HEK293 (cell line): Measurements from ENCODE around the gene COMMD3.

ENCODE experiments used
- ZBTB20 ChIP-seq: fragments of 450-650 bp; formaldehyde crosslinking; IDR thresholded peaks from 2 replicates; pipeline ENCODE4 v1.5.1; 2016; ENCODE audit warnings: missing biosample characterization, missing genetic modification characterization
- ZNF626 ChIP-seq: fragments of 450-650 bp; sonication (Bioruptor Pico); formaldehyde crosslinking; IDR thresholded peaks from 2 replicates; pipeline ENCODE4 v1.5.1; 2018; ENCODE audit warnings: missing biosample characterization, missing genetic modification characterization, inconsistent platforms
- TF ChIP-seq, protein P1 (sequence below): sonication (generic); formaldehyde crosslinking; IDR thresholded peaks from 2 replicates; pipeline ENCODE4 v1.8.1; 2022; ENCODE audit warnings: mild to moderate bottlenecking, moderate library complexity, missing genetic modification reagents
- TF ChIP-seq, protein P2 (sequence below): fragments of 450-650 bp; formaldehyde crosslinking; IDR thresholded peaks from 2 replicates; pipeline ENCODE4 v1.5.1; 2016; ENCODE audit warnings: missing biosample characterization, missing genetic modification characterization

GRCh38 chr10:22285130-22285529 is 31.1 kb upstream of the COMMD3 start:
- TF ChIP-seq ZBTB20 (tag by site-specific recombination) (no peak), ZNF626 (tag by site-specific recombination) (no peak)
- TF ChIP-seq, protein P1, sequence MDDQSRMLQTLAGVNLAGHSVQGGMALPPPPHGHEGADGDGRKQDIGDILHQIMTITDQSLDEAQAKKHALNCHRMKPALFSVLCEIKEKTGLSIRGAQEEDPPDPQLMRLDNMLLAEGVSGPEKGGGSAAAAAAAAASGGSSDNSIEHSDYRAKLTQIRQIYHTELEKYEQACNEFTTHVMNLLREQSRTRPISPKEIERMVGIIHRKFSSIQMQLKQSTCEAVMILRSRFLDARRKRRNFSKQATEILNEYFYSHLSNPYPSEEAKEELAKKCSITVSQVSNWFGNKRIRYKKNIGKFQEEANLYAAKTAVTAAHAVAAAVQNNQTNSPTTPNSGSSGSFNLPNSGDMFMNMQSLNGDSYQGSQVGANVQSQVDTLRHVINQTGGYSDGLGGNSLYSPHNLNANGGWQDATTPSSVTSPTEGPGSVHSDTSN (CRISPR knock-in tag), result no peak
- TF ChIP-seq, protein P2, sequence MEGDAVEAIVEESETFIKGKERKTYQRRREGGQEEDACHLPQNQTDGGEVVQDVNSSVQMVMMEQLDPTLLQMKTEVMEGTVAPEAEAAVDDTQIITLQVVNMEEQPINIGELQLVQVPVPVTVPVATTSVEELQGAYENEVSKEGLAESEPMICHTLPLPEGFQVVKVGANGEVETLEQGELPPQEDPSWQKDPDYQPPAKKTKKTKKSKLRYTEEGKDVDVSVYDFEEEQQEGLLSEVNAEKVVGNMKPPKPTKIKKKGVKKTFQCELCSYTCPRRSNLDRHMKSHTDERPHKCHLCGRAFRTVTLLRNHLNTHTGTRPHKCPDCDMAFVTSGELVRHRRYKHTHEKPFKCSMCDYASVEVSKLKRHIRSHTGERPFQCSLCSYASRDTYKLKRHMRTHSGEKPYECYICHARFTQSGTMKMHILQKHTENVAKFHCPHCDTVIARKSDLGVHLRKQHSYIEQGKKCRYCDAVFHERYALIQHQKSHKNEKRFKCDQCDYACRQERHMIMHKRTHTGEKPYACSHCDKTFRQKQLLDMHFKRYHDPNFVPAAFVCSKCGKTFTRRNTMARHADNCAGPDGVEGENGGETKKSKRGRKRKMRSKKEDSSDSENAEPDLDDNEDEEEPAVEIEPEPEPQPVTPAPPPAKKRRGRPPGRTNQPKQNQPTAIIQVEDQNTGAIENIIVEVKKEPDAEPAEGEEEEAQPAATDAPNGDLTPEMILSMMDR, result no peak
